Neural progenitor cell (in vitro differentiated cells): Measurements from ENCODE around the gene SPON1. TPM values are rescaled to one million over a fixed set of nuclear protein-coding genes. Genes with fewer than 3 reads are reported as not detected.

Experiments used
- DNase-seq: peaks from one replicate; pipeline ENCODE4 v3.0.0-alpha.2; 2016; ENCODE audit warnings: low spot score
- H2AFZ ChIP-seq: fragments of 200-600 bp; sonication (generic); replicated peaks from 2 replicates; pipeline ENCODE4 v1.6.1; 2016; ENCODE audit warnings: antibody characterized with exemption
- H3F3A ChIP-seq: fragments of 200-600 bp; sonication (generic); 2 replicates; pipeline ENCODE4 v1.6.1; 2016; ENCODE audit warnings: antibody characterized with exemption, low read depth
- H3K27ac ChIP-seq: fragments of 200-600 bp; sonication (generic); 2 replicates; pipeline ENCODE4 v1.5.1; 2016; ENCODE audit warnings: mild to moderate bottlenecking
- H3K27me3 ChIP-seq: fragments of 200-600 bp; sonication (generic); 2 replicates; pipeline ENCODE4 v1.6.1; 2016; ENCODE audit warnings: mild to moderate bottlenecking, moderate library complexity
- H3K36me3 ChIP-seq: fragments of 200-600 bp; sonication (generic); 2 replicates; pipeline ENCODE4 v1.5.1; 2016
- H3K4me1 ChIP-seq: fragments of 200-600 bp; sonication (generic); 2 replicates; pipeline ENCODE4 v1.6.1; 2016; ENCODE audit warnings: mixed run types
- H3K4me2 ChIP-seq: fragments of 200-600 bp; sonication (generic); 2 replicates; pipeline ENCODE4 v1.6.1; 2016
- H3K4me3 ChIP-seq: fragments of 200-600 bp; sonication (generic); 2 replicates; pipeline ENCODE4 v1.5.1; 2016
- H3K79me2 ChIP-seq: fragments of 200-600 bp; sonication (generic); 2 replicates; pipeline ENCODE4 v1.6.1; 2016; ENCODE audit warnings: low read depth
- H3K9ac ChIP-seq: fragments of 200-600 bp; sonication (generic); 2 replicates; pipeline ENCODE4 v1.6.1; 2016
- H3K9me3 ChIP-seq: fragments of 200-600 bp; sonication (generic); 2 replicates; pipeline ENCODE4 v1.5.1; 2016; ENCODE audit warnings: low read depth
- H4K20me1 ChIP-seq: fragments of 200-600 bp; sonication (generic); 2 replicates; pipeline ENCODE4 v1.6.1; 2016; ENCODE audit warnings: low read depth
- H3K27ac Mint-ChIP-seq: 3 replicates; pipeline ENCODE4 v1.8.0; 2021; ENCODE audit warnings: mixed read lengths
- H3K27me3 Mint-ChIP-seq: 2 replicates; pipeline ENCODE4 v1.8.0; 2022; ENCODE audit warnings: low read depth, mild to moderate bottlenecking, inconsistent platforms, moderate library complexity, mixed read lengths; ENCODE audit not compliant: insufficient read depth
- H3K36me3 Mint-ChIP-seq: 3 replicates; pipeline ENCODE4 v1.8.0; 2021; ENCODE audit warnings: mixed read lengths
- H3K4me1 Mint-ChIP-seq: 3 replicates; pipeline ENCODE4 v1.8.0; 2021; ENCODE audit warnings: mixed read lengths
- H3K4me3 Mint-ChIP-seq: 3 replicates; pipeline ENCODE4 v1.8.0; 2021; ENCODE audit warnings: mild to moderate bottlenecking, moderate library complexity, mixed read lengths
- H3K9me3 Mint-ChIP-seq: 3 replicates; pipeline ENCODE4 v1.8.0; 2020; ENCODE audit warnings: mixed read lengths
- CTCF ChIP-seq: fragments of 200-600 bp; sonication (generic); IDR thresholded peaks from 2 replicates; pipeline ENCODE4 v1.5.1; 2017; ENCODE audit warnings: antibody characterized with exemption, mild to moderate bottlenecking
- EZH2 ChIP-seq: fragments of 200-600 bp; sonication (generic); IDR thresholded peaks from 2 replicates; pipeline ENCODE4 v1.6.1; 2017; ENCODE audit warnings: antibody characterized with exemption, mild to moderate bottlenecking, moderate library complexity
- EZH2phosphoT487 ChIP-seq: fragments of 200-600 bp; sonication (generic); IDR thresholded peaks from 2 replicates; pipeline ENCODE4 v1.6.1; 2017; ENCODE audit warnings: antibody characterized with exemption
- total RNA-seq: library from RNA; depleted of rRNA; stranded (reverse); fragments of >200 nt; gene quantifications from 2 replicates; pipeline ENCODE4 v1.2.3, GENCODE V29; 2015; ENCODE audit warnings: low replicate concordance

The SPON1 gene
- total RNA-seq, 1 donor from 2014 or later, result 35.4 TPM

GRCh38 chr11:14106303-14107049 lies 144.0 kb downstream of the SPON1 start:
- H2AFZ ChIP-seq, result no peak overlapping the region
- no peak for TF ChIP-seq EZH2
- TF ChIP-seq EZH2phosphoT487, result no peak
- TF ChIP-seq CTCF, result no peak
- H3F3A ChIP-seq, result peaks cover 16% of the 10 kb centered on the region
- no peaks in the 10 kb centered on the region for H3K36me3 ChIP-seq
- H3K27ac Mint-ChIP-seq, result peak overlapping the region; percentile 42
- H3K4me3 Mint-ChIP-seq, result no peak overlapping the region
- H3K4me1 ChIP-seq, result peaks cover 32% of the 10 kb centered on the region
- H3K9me3 Mint-ChIP-seq, result no peaks in the 10 kb centered on the region
- no peaks in the 10 kb centered on the region for H3K79me2 ChIP-seq
- H3K27me3 Mint-ChIP-seq, result peaks cover 3% of the 10 kb centered on the region
- peak; percentile 45 for DNase-seq
- no peak overlapping the region for H3K4me3 ChIP-seq
- peak overlapping the region; percentile 69 for H3K27ac ChIP-seq
- no peak overlapping the region for H3K9ac ChIP-seq
- H3K4me2 ChIP-seq, result peak overlapping the region; percentile 63
- H3K36me3 Mint-ChIP-seq, result no peaks in the 10 kb centered on the region
- no peaks in the 10 kb centered on the region for H3K9me3 ChIP-seq
- no peaks in the 10 kb centered on the region for H4K20me1 ChIP-seq
- no peaks in the 10 kb centered on the region for H3K27me3 ChIP-seq
- peaks cover 18% of the 10 kb centered on the region for H3K4me1 Mint-ChIP-seq

GRCh38 chr11:14107050-14107430 lies 144.5 kb downstream of the SPON1 start:
- H3K9me3 Mint-ChIP-seq, result no peaks in the 10 kb centered on the region
- Histone ChIP-seq H3K27me3 (no peaks in the 10 kb centered on the region), H3K4me3 (no peak overlapping the region), H3K9ac (no peak overlapping the region), H3K4me1 (peaks cover 32% of the 10 kb centered on the region), H4K20me1 (no peaks in the 10 kb centered on the region), H3K27ac (peak overlapping the region; percentile 69), H3K36me3 (no peaks in the 10 kb centered on the region), H3K79me2 (no peaks in the 10 kb centered on the region), H2AFZ (no peak overlapping the region), H3K9me3 (no peaks in the 10 kb centered on the region), H3F3A (peaks cover 16% of the 10 kb centered on the region), H3K4me2 (peak overlapping the region; percentile 63)
- H3K27me3 Mint-ChIP-seq, result peaks cover 3% of the 10 kb centered on the region
- peaks cover 18% of the 10 kb centered on the region for H3K4me1 Mint-ChIP-seq
- peak; percentile 58 for DNase-seq
- TF ChIP-seq CTCF, result no peak
- H3K36me3 Mint-ChIP-seq, result no peaks in the 10 kb centered on the region
- no peak overlapping the region for H3K4me3 Mint-ChIP-seq
- H3K27ac Mint-ChIP-seq, result peak overlapping the region; percentile 52

GRCh38 chr11:14109742-14110141 lies 147.2 kb downstream of the SPON1 start:
- Histone ChIP-seq H3K9ac (no peak overlapping the region), H3K4me3 (no peak overlapping the region), H3K79me2 (no peaks in the 10 kb centered on the region), H4K20me1 (no peaks in the 10 kb centered on the region), H3K36me3 (no peaks in the 10 kb centered on the region), H3K4me2 (no peak overlapping the region), H2AFZ (no peak overlapping the region), H3K4me1 (peaks cover 28% of the 10 kb centered on the region), H3K27ac (no peak overlapping the region), H3K9me3 (no peaks in the 10 kb centered on the region), H3F3A (peaks cover 16% of the 10 kb centered on the region), H3K27me3 (no peaks in the 10 kb centered on the region)
- Mint-ChIP-seq H3K9me3 (no peaks in the 10 kb centered on the region), H3K27ac (no peak overlapping the region), H3K36me3 (no peaks in the 10 kb centered on the region), H3K4me3 (no peak overlapping the region), H3K4me1 (peaks cover 32% of the 10 kb centered on the region), H3K27me3 (peaks cover 3% of the 10 kb centered on the region)
- no peak for DNase-seq
- TF ChIP-seq CTCF (no peak), EZH2phosphoT487 (no peak), EZH2 (no peak)
